Endothelial cell of umbilical vein (primary cell): ENCODE results near the gene IL6R. TPM values are rescaled to one million over a fixed set of nuclear protein-coding genes. Genes with fewer than 3 reads are reported as not detected.

Source experiments
- BruUV-seq: library from RNA; stranded (reverse); fragments of 400-500 nt; replicated peaks from 2 replicates; lab custom pipeline; 2021; lab: Mats Ljungman, UMichigan
- CTCF ChIA-PET: fragments of 300-600, 350-600 bp; sonication (Branson Sonifier 250); formaldehyde crosslinking; loops from one replicate; lab custom pipeline; 2021; ENCODE audit warnings: antibody characterized with exemption, inconsistent platforms; lab: Charles Lee
- POLR2A ChIA-PET: fragments of 300-600, 350-600 bp; sonication (Branson Sonifier 250); formaldehyde crosslinking; loops from one replicate; lab custom pipeline; 2021; ENCODE audit warnings: antibody characterized with exemption, inconsistent platforms; lab: Charles Lee
- DNase-seq: peaks from one replicate; pipeline ENCODE4 v3.0.0-alpha.2; 2011; ENCODE audit warnings: low read depth, low spot score
- FAIRE-seq: peaks from 2 replicates; lab custom pipeline; 2011; peaks lifted over from hg19 to GRCh38; lab: Jason Lieb, UNC
- H2AFZ ChIP-seq: 2 replicates; pipeline ENCODE4 v1.6.0; 2012; ENCODE audit warnings: low read depth, low read length, control low read depth, inconsistent platforms
- H3K27ac ChIP-seq: 2 replicates; pipeline ENCODE4 v1.5.1; 2011; ENCODE audit warnings: low read depth, mild to moderate bottlenecking, control low read depth, low read length, moderate library complexity; ENCODE audit not compliant: insufficient read depth
- H3K27me3 ChIP-seq, 2 experiments: 2 replicates each; pipeline versions ENCODE4 v1.6.0 to v1.6.1; 2011; ENCODE audit warnings: low read length in 2 of 2, mixed read lengths in 1 of 2; ENCODE audit not compliant: control insufficient read depth in 2 of 2, insufficient read depth in 2 of 2
- H3K36me3 ChIP-seq, 2 experiments: 2 replicates in 1 of 2; 3 replicates in 1 of 2; pipeline ENCODE4 v1.5.1; 2011; ENCODE audit warnings: low read length in 2 of 2, mild to moderate bottlenecking in 1 of 2, moderate library complexity in 1 of 2; ENCODE audit not compliant: control insufficient read depth in 2 of 2, insufficient read depth in 2 of 2; ENCODE audit errors: extremely low read depth in 1 of 2
- H3K4me1 ChIP-seq: 3 replicates; pipeline ENCODE4 v1.5.1; 2011; ENCODE audit warnings: mild to moderate bottlenecking, low read length; ENCODE audit not compliant: control insufficient read depth, insufficient read depth; ENCODE audit errors: extremely low read depth
- H3K4me2 ChIP-seq: 2 replicates; pipeline ENCODE4 v1.6.1; 2011; ENCODE audit warnings: low read length, control low read depth, mixed read lengths; ENCODE audit not compliant: insufficient read depth
- H3K4me3 ChIP-seq, 3 experiments: fragments of 200-600 bp in 1 of 3; sonication (generic), shearing (Covaris generic) in 1 of 3; replicated peaks in 1 of 3; 2 replicates each; pipeline ENCODE4 v1.5.1; 2011 to 2016; ENCODE audit warnings: control low read depth in 3 of 3, low read length in 3 of 3, mild to moderate bottlenecking in 2 of 3, inconsistent platforms in 1 of 3, low read depth in 1 of 3, moderate library complexity in 1 of 3; ENCODE audit not compliant: insufficient read depth in 1 of 3
- H3K79me2 ChIP-seq: 2 replicates; pipeline ENCODE4 v1.6.0; 2012; ENCODE audit warnings: low read length, inconsistent platforms; ENCODE audit not compliant: control insufficient read depth, insufficient read depth
- H3K9ac ChIP-seq: replicated peaks from 2 replicates; pipeline ENCODE3; 2011; ENCODE audit warnings: low read length, control low read depth; ENCODE audit not compliant: insufficient read depth; ENCODE audit errors: extremely low read depth
- H3K9me1 ChIP-seq: replicated peaks from 3 replicates; pipeline ENCODE4 v1.6.0; 2011; ENCODE audit warnings: mild to moderate bottlenecking, low read length; ENCODE audit not compliant: control insufficient read depth, insufficient read depth; ENCODE audit errors: extremely low read depth
- H3K9me3 ChIP-seq: replicated peaks from 2 replicates; pipeline ENCODE4 v1.5.1; 2012; ENCODE audit warnings: low read length, inconsistent platforms; ENCODE audit not compliant: control insufficient read depth, insufficient read depth
- H4K20me1 ChIP-seq: replicated peaks from 2 replicates; pipeline ENCODE3; 2011; ENCODE audit warnings: mild to moderate bottlenecking, low read length; ENCODE audit not compliant: control insufficient read depth, insufficient read depth; ENCODE audit errors: extremely low read depth
- CTCF ChIP-seq, 2 donors: IDR thresholded peaks; 1 replicate in 1 of 2; 2 replicates in 1 of 2; pipeline ENCODE4 v1.5.1; 2011; ENCODE audit warnings: low read length in 2 of 2, mild to moderate bottlenecking in 2 of 2, moderate library complexity in 2 of 2, control low read depth in 1 of 2, inconsistent platforms in 1 of 2, low read depth in 1 of 2; ENCODE audit not compliant: insufficient read depth in 1 of 2; ENCODE audit errors: extremely low read depth in 1 of 2
- JUN ChIP-seq: IDR thresholded peaks from 2 replicates; pipeline ENCODE4 v1.6.1; 2011; ENCODE audit warnings: borderline replicate concordance, low read depth; ENCODE audit not compliant: insufficient read length, insufficient read depth
- MAX ChIP-seq: IDR thresholded peaks from 2 replicates; pipeline ENCODE4 v1.6.1; 2011; ENCODE audit not compliant: insufficient read depth, insufficient read length
- MYC ChIP-seq: IDR thresholded peaks from one replicate; pipeline ENCODE4 v1.6.1; 2011; ENCODE audit warnings: mild to moderate bottlenecking, low read depth, low read length
- POLR2A ChIP-seq: IDR thresholded peaks from 2 replicates; pipeline ENCODE4 v1.6.1; 2012; ENCODE audit warnings: low read depth, mild to moderate bottlenecking, control low read depth, low read length
- POLR2AphosphoS5 ChIP-seq: IDR thresholded peaks from 2 replicates; pipeline ENCODE4 v1.6.1; 2012; ENCODE audit warnings: low read depth, mild to moderate bottlenecking, control low read depth, low read length, moderate library complexity; ENCODE audit not compliant: insufficient read depth
- dilution Hi-C: fragments of 300-500 bp; cut with MboI; formaldehyde crosslinking; loops from one replicate; pipeline ENCODE4 v1.15.0; 2019; ENCODE audit warnings: low sequenced_read_pairs; ENCODE audit not compliant: extremely low pct_ligation_motif_present
- intact Hi-C: fragments of 100-400 bp; cut with micrococcal nuclease; formaldehyde crosslinking; loops from one replicate; pipeline ENCODE4 v1.10.0; 2022
- polyA plus RNA-seq, 4 experiments: library from polyadenylated mRNA; depleted of rRNA in 3 of 4; stranded (reverse) in 3 of 4; unstranded in 1 of 4; fragments of >200 nt; gene quantifications; 2 replicates each; pipeline versions ENCODE4 v1.2.1 to v1.2.3, GENCODE V29; 2011 to 2012; ENCODE audit warnings: missing spikeins in 1 of 4
- total RNA-seq: library from RNA; stranded (reverse); gene quantifications from 2 replicates; pipeline ENCODE4 v1.2.3, GENCODE V29; 2021

IL6R gene
- total and polyA plus RNA-seq, 2 donors (not counting 3 experiments of a cell fraction or from before 2014, with no cell fraction given): 4.8 to 5.1 TPM

GRCh38 chr1:154410185-154410827, 5.2 kb downstream of the IL6R start:
- no peak overlapping the region for H3K4me2 ChIP-seq
- no peaks in the 10 kb centered on the region for H3K79me2 ChIP-seq
- peaks cover 10% of the 10 kb centered on the region for H3K4me1 ChIP-seq
- ChIA-PET POLR2A (interaction anchor here (0.6 kb wide), 1 partner anchor 34 kb away, joined by 6 read pairs; no protein-coding TSS in a partner anchor), CTCF (interaction anchor here (1.2 kb wide), 1 partner anchor 136 kb away, joined by 3 read pairs; no protein-coding TSS in a partner anchor)
- no peak overlapping the region for H3K4me3 ChIP-seq
- dilution Hi-C loops (no loop called here), intact Hi-C loops (no loop called here)
- DNase-seq (no peak), FAIRE-seq (no peak)
- no TSS peak for BruUV-seq
- H2AFZ ChIP-seq: no peak overlapping the region
- H3K9ac ChIP-seq: no peak overlapping the region
- H3K9me3 ChIP-seq: no peaks in the 10 kb centered on the region
- TF ChIP-seq MYC (no peak), POLR2AphosphoS5 (no peak), JUN (no peak), POLR2A (no peak), MAX (no peak), CTCF (IDR thresholded peaks at IDR 0.05; ENCODE audit: extremely low read depth in 1 of 2, insufficient read depth in 1 of 2, low read depth in 1 of 2, low read length in 2 of 2) (no peak)
- no peaks in the 10 kb centered on the region for H3K36me3 ChIP-seq
- H3K9me1 ChIP-seq: no peaks in the 10 kb centered on the region
- H3K27me3 ChIP-seq: no peaks in the 10 kb centered on the region
- H3K27ac ChIP-seq: no peak overlapping the region
- H4K20me1 ChIP-seq: no peaks in the 10 kb centered on the region
